ENCODE data around the gene SMIM38.

DNA sequence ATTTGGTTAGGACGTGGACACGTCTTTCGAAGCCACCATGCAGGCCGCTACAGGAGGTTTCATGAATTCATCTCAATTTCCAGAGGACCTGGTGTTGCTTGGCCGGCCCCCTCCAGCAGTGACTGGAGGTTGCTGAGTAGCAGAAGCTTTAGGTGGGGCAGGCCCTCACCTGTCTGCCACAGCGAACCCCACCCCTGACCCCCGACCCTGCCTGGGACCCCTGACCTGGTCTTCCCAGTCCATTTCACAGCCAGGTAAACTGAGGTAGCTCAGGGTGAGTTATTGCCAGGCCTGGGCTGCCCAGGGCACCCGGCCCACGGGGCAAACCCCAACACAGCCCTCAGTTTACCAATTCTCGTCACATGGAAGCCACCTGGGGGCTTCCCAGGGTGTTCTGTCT is 39.1 kb upstream of the SMIM38 start:
- TF ChIP-seq, protein P1, sequence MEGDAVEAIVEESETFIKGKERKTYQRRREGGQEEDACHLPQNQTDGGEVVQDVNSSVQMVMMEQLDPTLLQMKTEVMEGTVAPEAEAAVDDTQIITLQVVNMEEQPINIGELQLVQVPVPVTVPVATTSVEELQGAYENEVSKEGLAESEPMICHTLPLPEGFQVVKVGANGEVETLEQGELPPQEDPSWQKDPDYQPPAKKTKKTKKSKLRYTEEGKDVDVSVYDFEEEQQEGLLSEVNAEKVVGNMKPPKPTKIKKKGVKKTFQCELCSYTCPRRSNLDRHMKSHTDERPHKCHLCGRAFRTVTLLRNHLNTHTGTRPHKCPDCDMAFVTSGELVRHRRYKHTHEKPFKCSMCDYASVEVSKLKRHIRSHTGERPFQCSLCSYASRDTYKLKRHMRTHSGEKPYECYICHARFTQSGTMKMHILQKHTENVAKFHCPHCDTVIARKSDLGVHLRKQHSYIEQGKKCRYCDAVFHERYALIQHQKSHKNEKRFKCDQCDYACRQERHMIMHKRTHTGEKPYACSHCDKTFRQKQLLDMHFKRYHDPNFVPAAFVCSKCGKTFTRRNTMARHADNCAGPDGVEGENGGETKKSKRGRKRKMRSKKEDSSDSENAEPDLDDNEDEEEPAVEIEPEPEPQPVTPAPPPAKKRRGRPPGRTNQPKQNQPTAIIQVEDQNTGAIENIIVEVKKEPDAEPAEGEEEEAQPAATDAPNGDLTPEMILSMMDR (IDR thresholded peaks at IDR 0.05): no peak
- no peak for TF ChIP-seq POLR2A (IDR thresholded peaks at IDR 0.05)
